Measurements from ENCODE around the gene WBP2NL.

The WBP2NL gene

DNA sequence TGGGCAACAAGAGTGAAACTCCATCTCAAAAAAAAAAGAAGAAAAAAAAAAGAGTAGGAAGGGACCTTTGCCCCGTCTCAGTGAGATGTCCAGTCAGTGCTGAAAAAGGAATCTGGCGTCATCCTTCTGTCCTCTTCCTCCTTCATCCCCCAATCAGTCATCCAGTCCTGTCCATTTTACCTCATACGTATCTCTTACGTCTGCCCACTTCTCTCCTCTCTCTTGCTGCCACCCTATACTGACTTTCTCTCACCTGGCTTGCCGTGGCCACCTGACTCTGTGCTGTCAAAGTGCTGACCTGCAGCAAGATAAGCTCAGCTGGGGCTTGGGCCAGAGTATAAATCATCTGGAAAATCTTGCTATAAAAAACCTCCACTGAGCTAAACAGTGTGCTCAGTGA, 15.7 kb upstream of the WBP2NL start (continued):
- no peak for TF ChIP-seq BACH2 (CRISPR knock-in tag; IDR thresholded peaks at IDR 0.05; ENCODE audit: borderline replicate concordance)

- no peak for ATAC-seq
- no peak for TF ChIP-seq CSDC2 (CRISPR knock-in tag; IDR thresholded peaks at IDR 0.05)
- no peak for TF ChIP-seq OSR1 (CRISPR knock-in tag; IDR thresholded peaks at IDR 0.05)
- no peak for TF ChIP-seq ZNF8 (CRISPR knock-in tag; IDR thresholded peaks at IDR 0.05)
- TF ChIP-seq SNAI2 (CRISPR knock-in tag; IDR thresholded peaks at IDR 0.05) = no peak
- TF ChIP-seq ESRRG (CRISPR knock-in tag; IDR thresholded peaks at IDR 0.05) = no peak
- no peak for TF ChIP-seq TCF4 (CRISPR knock-in tag; IDR thresholded peaks at IDR 0.05; ENCODE audit: borderline replicate concordance)
- no peak for TF ChIP-seq ZNF70 (CRISPR knock-in tag; IDR thresholded peaks at IDR 0.05)
- no peak for TF ChIP-seq CREB5 (CRISPR knock-in tag; IDR thresholded peaks at IDR 0.05; ENCODE audit: low read depth)
- TF ChIP-seq, protein P1, sequence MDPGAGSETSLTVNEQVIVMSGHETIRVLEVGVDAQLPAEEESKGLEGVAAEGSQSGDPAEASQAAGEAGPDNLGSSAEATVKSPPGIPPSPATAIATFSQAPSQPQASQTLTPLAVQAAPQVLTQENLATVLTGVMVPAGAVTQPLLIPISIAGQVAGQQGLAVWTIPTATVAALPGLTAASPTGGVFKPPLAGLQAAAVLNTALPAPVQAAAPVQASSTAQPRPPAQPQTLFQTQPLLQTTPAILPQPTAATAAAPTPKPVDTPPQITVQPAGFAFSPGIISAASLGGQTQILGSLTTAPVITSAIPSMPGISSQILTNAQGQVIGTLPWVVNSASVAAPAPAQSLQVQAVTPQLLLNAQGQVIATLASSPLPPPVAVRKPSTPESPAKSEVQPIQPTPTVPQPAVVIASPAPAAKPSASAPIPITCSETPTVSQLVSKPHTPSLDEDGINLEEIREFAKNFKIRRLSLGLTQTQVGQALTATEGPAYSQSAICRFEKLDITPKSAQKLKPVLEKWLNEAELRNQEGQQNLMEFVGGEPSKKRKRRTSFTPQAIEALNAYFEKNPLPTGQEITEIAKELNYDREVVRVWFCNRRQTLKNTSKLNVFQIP (CRISPR knock-in tag; IDR thresholded peaks at IDR 0.05; ENCODE audit: borderline replicate concordance, low read depth) = no peak
Observed at GRCh38 chr22:41983513-41984405, 14.8 kb upstream of the WBP2NL start.

DNA sequence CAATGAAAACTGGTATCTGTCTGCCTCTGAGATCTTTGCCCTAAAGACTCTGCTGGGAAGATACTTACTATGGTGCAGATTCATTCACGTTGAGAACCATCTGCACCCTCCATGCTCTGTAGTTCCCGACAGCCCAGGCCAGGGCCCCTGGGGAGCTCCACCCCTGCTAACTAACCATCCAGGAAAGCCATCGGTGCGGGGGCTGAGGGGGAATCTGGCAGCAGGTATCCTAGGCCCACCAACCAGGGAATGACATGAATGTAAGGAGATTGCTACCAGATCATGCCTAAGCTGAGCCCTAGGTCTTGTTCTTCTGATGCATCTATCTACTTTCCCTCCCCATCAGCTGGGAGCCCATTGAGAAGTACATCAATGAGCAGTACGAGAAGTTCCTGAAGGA, 11.3 kb upstream of the WBP2NL start:
- TF ChIP-seq ZFP3 (CRISPR knock-in tag; IDR thresholded peaks at IDR 0.05) (no peak), CREB5 (CRISPR knock-in tag; IDR thresholded peaks at IDR 0.05; ENCODE audit: low read depth) (no peak), CSDC2 (CRISPR knock-in tag; IDR thresholded peaks at IDR 0.05) (no peak)
- TF ChIP-seq, protein P2, sequence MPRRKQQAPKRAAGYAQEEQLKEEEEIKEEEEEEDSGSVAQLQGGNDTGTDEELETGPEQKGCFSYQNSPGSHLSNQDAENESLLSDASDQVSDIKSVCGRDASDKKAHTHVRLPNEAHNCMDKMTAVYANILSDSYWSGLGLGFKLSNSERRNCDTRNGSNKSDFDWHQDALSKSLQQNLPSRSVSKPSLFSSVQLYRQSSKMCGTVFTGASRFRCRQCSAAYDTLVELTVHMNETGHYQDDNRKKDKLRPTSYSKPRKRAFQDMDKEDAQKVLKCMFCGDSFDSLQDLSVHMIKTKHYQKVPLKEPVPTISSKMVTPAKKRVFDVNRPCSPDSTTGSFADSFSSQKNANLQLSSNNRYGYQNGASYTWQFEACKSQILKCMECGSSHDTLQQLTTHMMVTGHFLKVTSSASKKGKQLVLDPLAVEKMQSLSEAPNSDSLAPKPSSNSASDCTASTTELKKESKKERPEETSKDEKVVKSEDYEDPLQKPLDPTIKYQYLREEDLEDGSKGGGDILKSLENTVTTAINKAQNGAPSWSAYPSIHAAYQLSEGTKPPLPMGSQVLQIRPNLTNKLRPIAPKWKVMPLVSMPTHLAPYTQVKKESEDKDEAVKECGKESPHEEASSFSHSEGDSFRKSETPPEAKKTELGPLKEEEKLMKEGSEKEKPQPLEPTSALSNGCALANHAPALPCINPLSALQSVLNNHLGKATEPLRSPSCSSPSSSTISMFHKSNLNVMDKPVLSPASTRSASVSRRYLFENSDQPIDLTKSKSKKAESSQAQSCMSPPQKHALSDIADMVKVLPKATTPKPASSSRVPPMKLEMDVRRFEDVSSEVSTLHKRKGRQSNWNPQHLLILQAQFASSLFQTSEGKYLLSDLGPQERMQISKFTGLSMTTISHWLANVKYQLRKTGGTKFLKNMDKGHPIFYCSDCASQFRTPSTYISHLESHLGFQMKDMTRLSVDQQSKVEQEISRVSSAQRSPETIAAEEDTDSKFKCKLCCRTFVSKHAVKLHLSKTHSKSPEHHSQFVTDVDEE (CRISPR knock-in tag; IDR thresholded peaks at IDR 0.05) = no peak
- ATAC-seq = no peak

DNA sequence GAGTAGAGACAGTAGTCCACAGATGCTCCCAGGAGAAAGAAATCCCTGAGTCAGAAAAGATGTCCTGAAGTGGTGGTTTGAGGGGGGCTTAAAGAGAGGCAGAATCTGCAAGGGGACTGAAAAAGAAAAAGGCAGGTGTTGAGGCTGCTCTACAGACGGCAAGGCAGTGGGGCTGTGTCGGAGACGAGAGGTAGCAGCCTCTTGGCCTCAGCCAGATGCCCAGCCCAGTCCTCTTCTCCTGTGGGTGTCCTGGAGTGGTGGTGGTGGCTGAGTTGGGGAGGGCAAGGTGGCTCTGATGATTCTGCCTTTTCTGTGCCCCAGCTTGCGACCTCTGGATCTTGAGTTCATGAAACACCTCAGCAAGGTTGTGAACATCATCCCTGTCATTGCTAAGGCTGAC, 9.3 kb upstream of the WBP2NL start:
- TF ChIP-seq ZC3H10 (CRISPR knock-in tag; IDR thresholded peaks at IDR 0.05) (no peak), GLIS3 (CRISPR knock-in tag; IDR thresholded peaks at IDR 0.05) (no peak), ZFP3 (CRISPR knock-in tag; IDR thresholded peaks at IDR 0.05) (no peak), ZNF565 (CRISPR knock-in tag; conservative IDR thresholded peaks at IDR 0.05; ENCODE audit: low read depth) (no peak)
- TF ChIP-seq, protein P3, sequence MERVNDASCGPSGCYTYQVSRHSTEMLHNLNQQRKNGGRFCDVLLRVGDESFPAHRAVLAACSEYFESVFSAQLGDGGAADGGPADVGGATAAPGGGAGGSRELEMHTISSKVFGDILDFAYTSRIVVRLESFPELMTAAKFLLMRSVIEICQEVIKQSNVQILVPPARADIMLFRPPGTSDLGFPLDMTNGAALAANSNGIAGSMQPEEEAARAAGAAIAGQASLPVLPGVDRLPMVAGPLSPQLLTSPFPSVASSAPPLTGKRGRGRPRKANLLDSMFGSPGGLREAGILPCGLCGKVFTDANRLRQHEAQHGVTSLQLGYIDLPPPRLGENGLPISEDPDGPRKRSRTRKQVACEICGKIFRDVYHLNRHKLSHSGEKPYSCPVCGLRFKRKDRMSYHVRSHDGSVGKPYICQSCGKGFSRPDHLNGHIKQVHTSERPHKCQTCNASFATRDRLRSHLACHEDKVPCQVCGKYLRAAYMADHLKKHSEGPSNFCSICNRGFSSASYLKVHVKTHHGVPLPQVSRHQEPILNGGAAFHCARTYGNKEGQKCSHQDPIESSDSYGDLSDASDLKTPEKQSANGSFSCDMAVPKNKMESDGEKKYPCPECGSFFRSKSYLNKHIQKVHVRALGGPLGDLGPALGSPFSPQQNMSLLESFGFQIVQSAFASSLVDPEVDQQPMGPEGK (CRISPR knock-in tag; IDR thresholded peaks at IDR 0.05; ENCODE audit: borderline replicate concordance) = no peak

GRCh38 chr22:41991111-41991510, 7.5 kb upstream of the WBP2NL start:
- ATAC-seq = no peak
- no peak for TF ChIP-seq ISL1 (CRISPR knock-in tag; IDR thresholded peaks at IDR 0.05)
- TF ChIP-seq BACH2 (CRISPR knock-in tag; IDR thresholded peaks at IDR 0.05; ENCODE audit: borderline replicate concordance) = no peak
- no peak for TF ChIP-seq ZFP3 (CRISPR knock-in tag; IDR thresholded peaks at IDR 0.05)
- TF ChIP-seq GLIS3 (CRISPR knock-in tag; IDR thresholded peaks at IDR 0.05) = no peak
- TF ChIP-seq ZC3H10 (CRISPR knock-in tag; IDR thresholded peaks at IDR 0.05) = no peak
- TF ChIP-seq, protein P1 (CRISPR knock-in tag; IDR thresholded peaks at IDR 0.05; ENCODE audit: borderline replicate concordance, low read depth) = no peak

More for the DNA sequence above, 9.3 kb upstream of the WBP2NL start:
- no peak for ATAC-seq
